Measurements from ENCODE around the gene ACAP2.
"Not testable (repeated sequence)": the region's sequence is repeated elsewhere in the genome, so short reads cannot be mapped to it uniquely, and the experiment has no call there.

The ACAP2 gene

DNA sequence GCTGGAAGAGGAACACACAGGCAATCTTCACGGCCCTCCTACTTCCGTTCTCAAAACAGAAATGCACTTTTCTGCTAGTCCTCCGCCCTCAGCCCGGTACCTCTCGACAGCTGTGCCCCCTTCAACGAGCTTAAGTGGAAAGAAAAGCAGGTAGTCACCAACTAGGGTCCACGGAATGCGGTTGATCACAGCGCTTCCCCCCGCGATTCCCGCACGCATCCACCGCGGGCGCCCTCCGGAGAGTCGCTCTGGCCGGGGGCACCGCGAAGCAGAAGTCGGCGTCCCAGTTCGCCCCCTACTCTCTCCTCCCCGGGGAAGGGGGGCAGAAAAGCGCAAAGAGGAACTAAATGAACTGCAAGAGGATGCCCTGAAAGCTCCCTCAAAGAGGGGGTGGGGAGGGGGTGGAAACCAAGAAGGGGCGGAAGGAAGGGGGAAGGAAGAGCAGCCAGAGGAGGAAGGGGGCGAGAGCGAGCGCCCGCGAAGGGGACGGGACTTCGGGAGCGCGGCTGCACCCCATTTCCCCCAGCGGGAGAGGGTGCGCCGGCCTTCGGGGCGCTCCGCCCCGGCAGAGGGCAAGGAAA is 738 bp downstream of the ACAP2 start:
- DNase-seq: peak; percentile 71

- DNase-seq: peak; percentile 65
Observed at GRCh38 chr3:195441476-195441991, 1.3 kb downstream of the ACAP2 start.

DNA sequence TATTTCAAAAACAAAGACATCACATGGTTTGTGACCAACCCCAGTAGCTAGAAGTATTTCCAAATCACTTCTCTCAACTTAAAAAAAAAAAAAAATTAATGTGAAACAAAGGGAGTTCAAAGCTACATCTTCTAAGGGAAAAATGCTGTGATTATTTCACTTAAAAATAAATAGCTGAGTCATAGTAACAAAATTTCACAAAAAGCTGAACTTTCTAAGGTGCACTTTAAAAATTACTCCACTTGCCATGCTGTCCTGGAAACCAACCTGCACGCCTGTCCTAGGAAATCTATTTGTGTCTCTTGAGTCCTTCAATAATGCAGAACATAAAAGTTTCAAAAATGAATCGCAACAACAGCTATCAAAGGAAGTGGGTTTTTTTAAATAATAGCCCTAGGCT is 1.8 kb downstream of the ACAP2 start:
- DNase-seq: no peak

- DNase-seq: no peak
Observed at GRCh38 chr3:195440379-195440778, 2.4 kb downstream of the ACAP2 start.

DNA sequence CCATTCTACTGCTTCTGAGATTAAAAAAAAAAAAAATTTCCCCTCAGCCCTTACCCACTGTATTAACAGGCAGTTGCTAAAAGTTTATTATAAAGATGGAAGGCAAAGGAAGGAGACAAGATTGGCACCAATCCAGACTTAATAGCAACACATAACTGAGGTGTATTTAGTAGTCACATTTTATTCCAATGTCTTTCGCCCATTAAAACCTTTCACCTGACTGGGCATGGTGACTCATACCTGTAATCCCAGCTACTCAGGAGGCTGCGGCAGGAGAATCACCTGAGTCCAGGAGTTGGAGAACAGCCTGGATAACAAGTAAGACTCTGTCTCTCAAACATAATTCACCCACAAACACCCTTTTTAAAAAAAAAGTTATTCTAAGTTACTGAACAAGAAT is 4.4 kb downstream of the ACAP2 start:
- DNase-seq: no peak

DNA sequence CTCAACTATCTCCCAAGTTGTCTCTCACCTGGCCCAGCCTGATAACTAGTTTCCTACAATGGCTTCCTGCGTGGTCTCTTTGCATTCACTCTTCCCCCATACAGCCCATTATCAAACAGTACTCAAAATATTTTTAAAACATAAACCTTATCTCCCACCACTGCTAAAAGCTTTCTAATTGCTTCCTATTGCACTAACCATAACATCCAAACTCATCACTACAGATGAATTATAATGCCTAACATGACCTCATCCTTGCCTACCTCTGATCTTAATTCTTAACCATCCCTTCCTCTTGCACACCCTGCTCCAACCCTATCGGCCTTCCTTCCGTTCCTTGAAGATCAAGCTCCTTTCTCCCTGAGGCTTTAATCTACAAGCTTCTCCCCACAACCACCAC is 17.0 kb downstream of the ACAP2 start:
- no peak for DNase-seq

DNA sequence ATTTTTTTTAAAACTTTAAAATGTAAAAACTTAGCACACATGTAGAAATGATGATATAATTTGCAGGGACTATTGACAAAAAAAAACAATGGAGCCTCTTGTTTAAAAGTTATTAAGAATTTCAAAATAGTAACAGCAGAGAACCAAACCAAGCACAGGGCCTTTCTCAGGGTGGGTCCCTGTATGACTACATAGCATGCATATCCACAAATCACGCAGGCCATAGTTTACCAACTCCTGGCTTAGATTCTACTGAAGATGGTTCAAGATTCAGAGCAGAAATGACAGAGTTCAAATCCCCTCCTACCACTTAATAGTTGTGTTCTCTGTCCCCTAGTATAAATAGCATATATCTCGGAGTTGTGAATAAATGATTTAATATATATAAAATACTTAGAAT is 19.0 kb downstream of the ACAP2 start:
- DNase-seq: no peak

- DNase-seq: no peak
Observed at GRCh38 chr3:195421400-195421799, 21.4 kb downstream of the ACAP2 start.

DNA sequence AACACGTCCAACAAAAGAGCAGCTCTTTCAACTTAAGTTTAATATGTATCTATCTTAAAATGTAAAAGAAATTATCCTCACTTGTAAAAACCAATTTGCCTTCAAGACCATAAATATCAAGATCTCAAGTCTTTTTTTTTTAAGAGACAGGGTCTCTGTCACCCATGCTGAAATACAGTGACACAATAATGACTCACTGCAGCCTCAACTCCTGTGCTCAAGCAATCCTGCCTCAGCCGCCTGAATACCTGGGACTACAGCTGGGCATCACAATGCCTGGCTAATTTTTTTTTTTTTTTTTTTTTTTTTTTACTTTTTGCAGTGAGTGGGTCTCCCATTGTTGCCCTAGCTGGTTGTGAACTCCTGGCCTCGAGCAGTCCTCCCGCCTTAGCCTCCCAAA is 26.0 kb downstream of the ACAP2 start:
- DNase-seq: no peak

DNA sequence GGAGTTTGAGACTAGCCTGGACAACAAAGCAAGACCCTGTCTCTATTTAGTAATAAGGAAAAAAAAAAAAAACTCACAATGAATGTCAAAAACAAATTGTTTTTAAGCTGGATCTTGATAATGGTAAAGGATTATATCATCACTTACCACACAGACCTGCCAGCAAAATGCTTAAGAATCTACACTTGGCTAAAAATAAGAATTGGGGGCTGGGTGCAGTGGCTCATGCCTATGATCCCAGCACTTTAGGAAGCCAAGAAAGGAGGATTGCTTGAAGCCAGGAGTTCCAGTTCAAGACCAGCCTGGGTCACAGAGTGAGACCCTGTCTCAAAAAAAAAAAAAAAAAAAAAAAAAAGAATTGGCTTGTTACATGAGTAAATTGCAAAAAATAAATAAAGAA is 31.0 kb downstream of the ACAP2 start:
- peak; percentile 3 for DNase-seq

DNA sequence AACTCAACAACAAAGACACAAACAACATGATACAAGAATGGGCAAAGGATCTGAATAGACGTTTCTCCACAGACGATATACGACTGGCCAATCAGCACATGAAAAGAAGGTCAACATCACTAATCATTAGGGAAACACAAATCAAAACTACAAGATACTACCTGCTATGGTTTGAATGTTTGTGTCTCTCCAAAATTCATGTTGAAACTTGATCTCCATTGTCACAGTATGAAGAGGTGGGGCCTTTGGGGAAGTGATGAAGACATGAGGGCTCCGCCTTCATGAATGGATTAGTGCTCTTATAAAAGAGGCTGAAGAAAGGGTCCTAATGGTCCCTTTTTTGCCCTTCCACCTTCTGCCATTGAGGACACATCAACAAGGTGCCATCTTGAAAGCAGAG is 32.3 kb downstream of the ACAP2 start:
- no peak for DNase-seq

DNA sequence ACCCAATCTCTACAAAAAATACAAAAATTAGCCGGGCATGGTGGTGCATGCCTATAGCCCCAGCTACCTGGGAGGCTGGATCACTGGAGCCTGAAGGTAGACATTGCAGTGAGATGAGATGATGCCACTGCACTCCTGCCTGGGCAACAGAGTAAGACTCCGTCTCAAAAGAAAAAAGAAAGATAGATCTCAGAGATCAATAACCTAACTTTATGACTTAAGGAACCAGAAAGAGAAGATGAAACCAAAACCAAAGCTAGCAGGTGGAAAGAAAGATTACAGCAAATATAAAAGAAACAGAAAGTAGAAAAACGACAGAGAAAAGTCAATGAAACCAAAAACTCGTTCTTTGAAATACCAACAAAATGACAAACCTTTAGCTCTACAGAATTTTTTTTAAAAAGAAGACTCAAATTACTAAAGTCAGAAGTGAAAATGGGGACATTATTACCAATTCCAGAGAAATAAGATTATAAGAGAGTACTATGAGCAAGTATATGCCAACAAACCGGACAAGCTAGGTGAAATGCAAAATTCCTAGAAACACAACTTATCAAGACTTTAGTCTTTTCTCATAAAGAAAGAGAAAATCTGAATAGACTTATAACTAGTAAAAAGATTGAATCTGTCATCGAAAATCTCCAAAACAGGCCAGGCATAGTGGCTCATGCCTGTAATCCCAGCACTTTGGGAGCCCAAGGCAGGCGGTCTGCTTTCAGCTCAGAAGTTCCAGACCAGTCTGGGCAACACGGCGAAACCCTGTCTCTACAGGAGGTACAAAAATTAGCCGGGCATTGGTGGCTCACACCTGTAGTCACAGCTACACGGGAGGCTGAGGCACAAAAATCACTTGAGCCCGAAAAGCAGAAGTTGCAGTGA is 35.0 kb downstream of the ACAP2 start:
- DNase-seq: no peak

- no peak for DNase-seq
Observed at GRCh38 chr3:195405651-195406050, 37.2 kb downstream of the ACAP2 start.

DNA sequence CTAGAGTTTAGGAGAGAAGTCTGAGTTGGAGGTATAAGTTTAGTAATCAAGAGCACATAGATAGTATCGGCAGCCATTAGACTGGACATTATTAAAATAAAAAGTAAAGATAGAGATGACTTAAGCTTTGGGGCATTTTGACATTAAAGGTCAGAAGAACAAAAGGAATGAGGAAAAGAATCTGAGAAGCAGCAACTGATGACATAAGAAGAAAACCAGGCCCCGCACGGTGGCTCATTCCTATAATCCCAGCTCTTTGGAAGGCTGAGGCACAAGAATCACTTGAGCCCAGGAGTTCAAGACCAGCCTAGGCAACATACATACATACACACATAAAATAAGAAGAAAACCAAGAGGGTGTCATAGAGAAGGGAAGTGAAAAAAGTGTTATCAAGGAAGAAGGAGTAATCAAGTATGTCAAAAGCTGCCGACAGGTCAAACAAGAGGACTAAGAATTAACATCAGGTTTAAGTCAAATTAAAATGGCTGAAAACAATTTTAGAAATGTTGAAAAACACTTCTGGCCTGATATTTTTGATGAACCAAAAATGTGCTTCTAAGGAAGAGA is 38.9 kb downstream of the ACAP2 start:
- DNase-seq: no peak

GRCh38 chr3:195403244-195403643 is 39.6 kb downstream of the ACAP2 start:
- DNase-seq: no peak

- DNase-seq: no peak
Observed at GRCh38 chr3:195401943-195402342, 40.9 kb downstream of the ACAP2 start.

DNA sequence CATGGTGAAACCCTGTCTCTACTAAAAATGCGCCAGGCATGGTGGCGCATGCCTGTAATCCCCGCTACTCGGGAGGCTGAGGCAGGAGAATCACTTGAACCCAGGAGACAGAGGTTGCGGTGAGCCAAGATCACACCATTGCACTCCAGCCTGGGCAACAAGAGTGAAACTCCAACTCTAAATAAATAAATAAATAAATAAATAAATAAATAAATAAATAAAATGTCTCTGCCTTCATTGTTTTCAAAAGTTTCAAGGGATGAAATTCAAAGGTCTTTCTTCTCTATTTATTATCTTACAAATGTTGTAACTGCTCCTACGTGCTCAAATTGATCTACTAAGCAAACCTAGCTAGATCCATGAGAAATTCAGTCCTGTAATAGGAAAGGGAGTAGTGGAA is 44.4 kb downstream of the ACAP2 start:
- not testable (repeated sequence) for DNase-seq

GRCh38 chr3:195397524-195397923 is 45.3 kb downstream of the ACAP2 start:
- DNase-seq: no peak

- DNase-seq: no peak
Observed at GRCh38 chr3:195395208-195395816, 47.5 kb downstream of the ACAP2 start.

- no peak for DNase-seq
Observed at GRCh38 chr3:195394700-195395099, 48.1 kb downstream of the ACAP2 start.

- no peak for DNase-seq
Observed at GRCh38 chr3:195394024-195394423, 48.8 kb downstream of the ACAP2 start.

DNA sequence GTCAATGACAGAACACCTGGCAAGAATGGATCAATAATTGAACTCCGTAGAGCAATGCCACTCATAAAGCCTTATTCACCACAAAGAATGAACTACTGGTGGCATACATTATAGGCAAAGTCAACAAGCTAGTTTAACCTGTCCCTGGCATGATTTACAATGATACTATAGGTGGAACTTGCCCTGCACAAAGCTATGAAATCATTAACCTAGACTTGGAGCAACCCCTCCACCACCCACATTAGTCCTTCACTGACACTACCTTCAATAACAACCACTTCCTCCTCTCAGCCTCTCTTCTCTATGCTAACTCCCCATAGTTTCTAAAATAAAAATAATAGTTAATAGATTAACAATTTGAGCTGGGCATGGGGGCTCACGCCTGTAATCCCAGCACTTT is 54.4 kb downstream of the ACAP2 start:
- no peak for DNase-seq

- no peak for DNase-seq
Observed at GRCh38 chr3:195386739-195387138, 56.1 kb downstream of the ACAP2 start.

- DNase-seq: peak; percentile 47
Observed at GRCh38 chr3:195385526-195385925, 57.3 kb downstream of the ACAP2 start.

Measured in OCI-M1 (cell line).